Left ventricle myocardium inferior (tissue), 1 donor: Measurements from ENCODE around the gene NUB1. TPM values are rescaled to one million over a fixed set of nuclear protein-coding genes. Genes with fewer than 3 reads are reported as not detected.

Source experiments
- DNase-seq: peaks from one replicate; pipeline ENCODE4 v3.0.0-alpha.2; 2020
- H3K27ac ChIP-seq: fragments of 200-600 bp; replicated peaks from 2 replicates; pipeline ENCODE4 v1.8.0; 2021
- H3K27me3 ChIP-seq: fragments of 200-600 bp; 2 replicates; pipeline ENCODE4 v1.8.0; 2021; ENCODE audit warnings: low read depth
- H3K36me3 ChIP-seq: fragments of 200-600 bp; 2 replicates; pipeline ENCODE4 v1.8.0; 2021
- H3K4me1 ChIP-seq: fragments of 200-600 bp; 2 replicates; pipeline ENCODE4 v1.8.0; 2021
- H3K4me3 ChIP-seq: fragments of 200-600 bp; 2 replicates; pipeline ENCODE4 v1.8.0; 2021; ENCODE audit warnings: mild to moderate bottlenecking, moderate library complexity
- H3K9me3 ChIP-seq: fragments of 200-600 bp; replicated peaks from 2 replicates; pipeline ENCODE4 v1.8.0; 2021
- intact Hi-C: fragments of 100-400 bp; cut with micrococcal nuclease; formaldehyde crosslinking; loops from one replicate; pipeline ENCODE4 v1.11.0; 2022
- total RNA-seq: library from RNA; stranded (reverse); fragmentation: NEBNext Ultra II Directional; extraction: Animal tissue kit (Norgen Biotek cat#: 25700); gene quantifications from one replicate; pipeline ENCODE4 v1.2.1, GENCODE V29; 2021
- TF ChIP-seq, protein P1 (sequence below): fragments of 200-600 bp; IDR thresholded peaks from 2 replicates; pipeline ENCODE4 v1.8.0; 2021; ENCODE audit warnings: antibody characterized with exemption, mild to moderate bottlenecking, borderline replicate concordance
- donor health status: DM: no; HTN: yes; CAD: no; lungs with severe emphysema.

The NUB1 gene
- total RNA-seq, 1 donor from 2014 or later: 39.5 TPM

- no peak for DNase-seq
- no peak overlapping the region for H3K27ac ChIP-seq
- peaks cover 72% of the 10 kb centered on the region for H3K36me3 ChIP-seq
- H3K4me3 ChIP-seq: no peak overlapping the region
- H3K4me1 ChIP-seq: peaks cover 9% of the 10 kb centered on the region
- no peaks in the 10 kb centered on the region for H3K27me3 ChIP-seq
- no peaks in the 10 kb centered on the region for H3K9me3 ChIP-seq
- intact Hi-C loops: no loop called here
- TF ChIP-seq, protein P1, sequence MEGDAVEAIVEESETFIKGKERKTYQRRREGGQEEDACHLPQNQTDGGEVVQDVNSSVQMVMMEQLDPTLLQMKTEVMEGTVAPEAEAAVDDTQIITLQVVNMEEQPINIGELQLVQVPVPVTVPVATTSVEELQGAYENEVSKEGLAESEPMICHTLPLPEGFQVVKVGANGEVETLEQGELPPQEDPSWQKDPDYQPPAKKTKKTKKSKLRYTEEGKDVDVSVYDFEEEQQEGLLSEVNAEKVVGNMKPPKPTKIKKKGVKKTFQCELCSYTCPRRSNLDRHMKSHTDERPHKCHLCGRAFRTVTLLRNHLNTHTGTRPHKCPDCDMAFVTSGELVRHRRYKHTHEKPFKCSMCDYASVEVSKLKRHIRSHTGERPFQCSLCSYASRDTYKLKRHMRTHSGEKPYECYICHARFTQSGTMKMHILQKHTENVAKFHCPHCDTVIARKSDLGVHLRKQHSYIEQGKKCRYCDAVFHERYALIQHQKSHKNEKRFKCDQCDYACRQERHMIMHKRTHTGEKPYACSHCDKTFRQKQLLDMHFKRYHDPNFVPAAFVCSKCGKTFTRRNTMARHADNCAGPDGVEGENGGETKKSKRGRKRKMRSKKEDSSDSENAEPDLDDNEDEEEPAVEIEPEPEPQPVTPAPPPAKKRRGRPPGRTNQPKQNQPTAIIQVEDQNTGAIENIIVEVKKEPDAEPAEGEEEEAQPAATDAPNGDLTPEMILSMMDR: no peak
Observed at GRCh38 chr7:151371266-151371665, 29.7 kb downstream of the NUB1 start.

DNA sequence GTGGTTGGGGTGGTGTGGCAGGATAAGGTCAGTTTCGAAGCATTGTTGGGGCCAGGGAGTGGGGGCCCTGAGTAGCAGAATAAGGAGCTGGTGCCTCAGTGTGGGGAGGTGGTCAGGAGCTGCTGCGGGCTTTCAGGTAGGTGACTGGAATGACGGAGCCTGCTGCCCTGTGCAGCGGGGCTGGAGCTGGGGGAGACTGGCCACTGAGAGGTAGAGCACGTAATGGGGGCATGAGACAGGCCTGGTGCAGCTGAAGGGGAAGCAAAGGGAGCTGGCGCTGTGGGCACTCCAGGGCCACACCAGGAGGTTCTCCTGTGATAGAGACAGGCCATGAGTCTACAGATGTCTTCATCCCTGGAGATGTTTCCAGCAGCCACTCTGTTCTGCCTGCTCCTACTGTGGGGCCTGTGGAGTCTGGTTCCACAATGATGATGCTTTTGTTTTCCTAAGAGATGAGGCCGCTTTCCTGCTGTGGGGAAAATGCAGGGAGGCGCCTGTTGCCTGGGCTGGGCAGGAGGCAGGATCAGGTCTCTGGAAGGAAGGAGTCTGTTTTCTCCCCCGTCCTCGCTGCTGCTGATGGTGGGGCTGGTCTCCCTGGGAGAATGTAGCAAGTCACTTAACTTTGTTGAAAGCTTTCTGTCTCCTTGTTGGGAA, 31.1 kb downstream of the NUB1 start:
- Histone ChIP-seq H3K27ac (no peak overlapping the region), H3K9me3 (no peaks in the 10 kb centered on the region), H3K4me3 (no peak overlapping the region), H3K36me3 (peaks cover 87% of the 10 kb centered on the region), H3K4me1 (peaks cover 9% of the 10 kb centered on the region), H3K27me3 (no peaks in the 10 kb centered on the region)
- TF ChIP-seq, protein P1: no peak
- no peak for DNase-seq
- intact Hi-C loops: no loop called here

- H3K9me3 ChIP-seq: no peaks in the 10 kb centered on the region
- peaks cover 94% of the 10 kb centered on the region for H3K36me3 ChIP-seq
- no peak for DNase-seq
- no peaks in the 10 kb centered on the region for H3K27me3 ChIP-seq
- no peak overlapping the region for H3K4me3 ChIP-seq
- H3K27ac ChIP-seq: no peak overlapping the region
- H3K4me1 ChIP-seq: peaks cover under 1% of the 10 kb centered on the region
- TF ChIP-seq, protein P1: no peak
- intact Hi-C loops: no loop called here
Observed at GRCh38 chr7:151373599-151373998, 32.0 kb downstream of the NUB1 start.

- intact Hi-C loops: no loop called here
- H3K4me3 ChIP-seq: no peak overlapping the region
- no peak overlapping the region for H3K27ac ChIP-seq
- peak; percentile 38 for DNase-seq
- TF ChIP-seq, protein P1: no peak
- H3K27me3 ChIP-seq: no peaks in the 10 kb centered on the region
- H3K36me3 ChIP-seq: peaks cover 93% of the 10 kb centered on the region
- no peaks in the 10 kb centered on the region for H3K4me1 ChIP-seq
- no peaks in the 10 kb centered on the region for H3K9me3 ChIP-seq
Observed at GRCh38 chr7:151374139-151374538, 32.5 kb downstream of the NUB1 start.

GRCh38 chr7:151374726-151375125, 33.1 kb downstream of the NUB1 start:
- H3K9me3 ChIP-seq: no peaks in the 10 kb centered on the region
- H3K36me3 ChIP-seq: peaks cover 88% of the 10 kb centered on the region
- TF ChIP-seq, protein P1: no peak
- H3K4me1 ChIP-seq: no peaks in the 10 kb centered on the region
- no peak overlapping the region for H3K4me3 ChIP-seq
- no peak for DNase-seq
- H3K27me3 ChIP-seq: no peaks in the 10 kb centered on the region
- H3K27ac ChIP-seq: no peak overlapping the region
- intact Hi-C loops: no loop called here
